ENCODE results near the gene ATP8B2. TPM values are rescaled to one million over a fixed set of nuclear protein-coding genes. Genes with fewer than 3 reads are reported as not detected.
"Not testable (repeated sequence)": the region's sequence is repeated elsewhere in the genome, so short reads cannot be mapped to it uniquely, and the experiment has no call there.

The ATP8B2 gene
- total RNA-seq, 1 donor from 2014 or later: 32.9 TPM

- no peak for DNase-seq (ENCODE audit: low spot score)
Observed at GRCh38 chr1:154346276-154346917, 21.1 kb downstream of the ATP8B2 start.

- DNase-seq (ENCODE audit: low spot score): no peak
Observed at GRCh38 chr1:154347961-154348360, 22.6 kb downstream of the ATP8B2 start.

- DNase-seq (ENCODE audit: low spot score): no peak
Observed at GRCh38 chr1:154348429-154349076, 23.2 kb downstream of the ATP8B2 start.

- no peak for DNase-seq (ENCODE audit: low spot score)
Observed at GRCh38 chr1:154349121-154349520, 23.8 kb downstream of the ATP8B2 start.

GRCh38 chr1:154350383-154350782, 25.1 kb downstream of the ATP8B2 start:
- no peak for DNase-seq (ENCODE audit: low spot score)

- DNase-seq (ENCODE audit: low spot score): peak; percentile 53
Observed at GRCh38 chr1:154351363-154352068, 26.2 kb downstream of the ATP8B2 start.

GRCh38 chr1:154352245-154352580, 26.9 kb downstream of the ATP8B2 start:
- DNase-seq (ENCODE audit: low spot score): no peak

GRCh38 chr1:154352581-154353459, 27.5 kb downstream of the ATP8B2 start:
- DNase-seq (ENCODE audit: low spot score): peak; percentile 49

- DNase-seq (ENCODE audit: low spot score): peak; percentile 59
Observed at GRCh38 chr1:154353460-154353904, 28.2 kb downstream of the ATP8B2 start.

- DNase-seq (ENCODE audit: low spot score): no peak
Observed at GRCh38 chr1:154353966-154354365, 28.6 kb downstream of the ATP8B2 start.

- no peak for DNase-seq (ENCODE audit: low spot score)
Observed at GRCh38 chr1:154358519-154358918, 33.2 kb downstream of the ATP8B2 start.

GRCh38 chr1:154360288-154360687, 35.0 kb downstream of the ATP8B2 start:
- no peak for DNase-seq (ENCODE audit: low spot score)

GRCh38 chr1:154360881-154361280, 35.6 kb downstream of the ATP8B2 start:
- DNase-seq (ENCODE audit: low spot score): not testable (repeated sequence)

- no peak for DNase-seq (ENCODE audit: low spot score)
Observed at GRCh38 chr1:154361357-154361756, 36.0 kb downstream of the ATP8B2 start.

GRCh38 chr1:154371436-154371835, 46.1 kb downstream of the ATP8B2 start:
- peak; percentile 36 for DNase-seq (ENCODE audit: low spot score)

GRCh38 chr1:154373777-154374357, 48.5 kb downstream of the ATP8B2 start:
- DNase-seq (ENCODE audit: low spot score): not testable (repeated sequence)

- DNase-seq (ENCODE audit: low spot score): no peak
Observed at GRCh38 chr1:154379301-154379700, 54.0 kb downstream of the ATP8B2 start.

GRCh38 chr1:154384650-154385489, 59.5 kb downstream of the ATP8B2 start:
- no peak for DNase-seq (ENCODE audit: low spot score)

GRCh38 chr1:154386643-154387352, 61.5 kb downstream of the ATP8B2 start:
- no peak for DNase-seq (ENCODE audit: low spot score)
